Heart right ventricle (tissue), 16 donors: ENCODE data around the gene ANKH. TPM values are rescaled to one million over a fixed set of nuclear protein-coding genes. Genes with fewer than 3 reads are reported as not detected.
A peak's percentile ranks its signal among the peaks of the same experiment; 100 is the strongest.

Experiments
- ATAC-seq, 8 donors: fragments of 200-7000 bp; cut with Tn5 transposase; one replicate each; pipeline ENCODE4 v1.9.1; 2020; ENCODE audit warnings: mild to moderate bottlenecking in 8 of 8, moderate library complexity in 8 of 8, moderate number of reproducible peaks in 1 of 8
- DNase-seq, 2 donors: peaks; one replicate each; pipeline ENCODE4 v3.0.0-alpha.2; 2020
- H3K27ac ChIP-seq, 10 donors: fragments of 200-600 bp; sonication (generic) in 2 of 10; one replicate each; pipeline versions ENCODE4 v1.5.0 to v1.8.0; 2020 to 2022; ENCODE audit warnings: mild to moderate bottlenecking in 3 of 10
- H3K27me3 ChIP-seq, 7 donors: fragments of 200-600 bp; one replicate each; pipeline ENCODE4 v1.8.0; 2021 to 2022; ENCODE audit warnings: mild to moderate bottlenecking in 2 of 7
- H3K36me3 ChIP-seq, 9 donors: fragments of 200-600 bp; sonication (generic) in 1 of 9; one replicate each; pipeline versions ENCODE4 v1.5.0 to v1.8.0; 2020 to 2022; ENCODE audit warnings: mild to moderate bottlenecking in 2 of 9
- H3K4me1 ChIP-seq, 9 donors: fragments of 200-600 bp; sonication (generic) in 1 of 9; one replicate each; pipeline versions ENCODE4 v1.5.0 to v1.8.0; 2020 to 2022; ENCODE audit warnings: mild to moderate bottlenecking in 4 of 9
- H3K4me3 ChIP-seq, 10 donors: fragments of 200-600 bp; sonication (generic) in 2 of 10; one replicate each; pipeline versions ENCODE4 v1.5.0 to v1.8.0; 2020 to 2022; ENCODE audit warnings: mild to moderate bottlenecking in 7 of 10, moderate library complexity in 2 of 10
- H3K9me3 ChIP-seq, 11 donors: fragments of 200-600 bp in 10 of 11; sonication (generic) in 2 of 11; one replicate each; pipeline versions ENCODE4 v1.5.0 to v1.8.0; 2013 to 2022; ENCODE audit warnings: mild to moderate bottlenecking in 2 of 11, control low read depth in 1 of 11, moderate library complexity in 1 of 11
- CTCF ChIP-seq, 9 donors: fragments of 200-600 bp; sonication (generic) in 2 of 9; IDR thresholded peaks; one replicate each; pipeline versions ENCODE4 v1.5.0 to v1.8.0; 2021 to 2022; ENCODE audit warnings: antibody characterized with exemption in 9 of 9, mild to moderate bottlenecking in 5 of 9, moderate library complexity in 1 of 9
- WGBS, 2 donors: extraction: QIAGEN DNeasy Blood & Tissue Kit; methylation state at CpG; one replicate each; pipeline ENCODE4 v1.1.7; 2013; ENCODE audit warnings: inconsistent platforms in 1 of 2; 5-methylcytosine and 5-hydroxymethylcytosine counted together
- intact Hi-C, 10 donors: fragments of 100-400 bp; cut with DNase I; formaldehyde crosslinking; loops; one replicate each; pipeline versions ENCODE4 v1.11.1 to v1.14.2; 2022
- polyA plus RNA-seq, 2 donors: library from polyadenylated mRNA; stranded (reverse); fragments of 200-250 nt; gene quantifications; one replicate each; pipeline ENCODE4 v1.2.3, GENCODE V29; 2013
- total RNA-seq, 10 donors: library from RNA; stranded (reverse); fragmentation: NEBNext Ultra II Directional in 3 of 10; extraction: Animal tissue kit (Norgen Biotek cat#: 25700) in 3 of 10; gene quantifications; one replicate each; pipeline versions ENCODE4 v1.2.1 to v1.2.4, GENCODE V29; 2021 to 2023
- donor health status: Arrhythmogenic right ventricular cardiomyopathy.
- donor health status: ischemic (EF 13 %, LVEDD 7.1; RV severe dilation, severe dysfunction).
- donor health status: healthy with polysubstance abuse.
- donor health status: DM: no; HTN: yes; CAD: no.
- donor health status: DM: no; HTN: no; CAD: no.
- donor health status: ischemic (EF 25% LVEDD 6.9; RV normal size, moderate dysfunction).
- donor health status: ischemic (EF 25% LVEDD 5.7; RV mildly dilated, moderate dysfunction).
- donor health status: healthy.
- donor health status: DM: yes; HTN: yes; CAD: no.
- donor health status: Ischemic cardiomyopathy.
- donor health status: ischemic (EF 35%, LVEDD 5.7; RV mildly dilated, moderate dysfunction).
- donor health status: nonischemic (EF 11% LVEDD 7.7; RV severe dilation, severe dysfunction).
- donor health status: DM: yes; HTN: yes; CAD: no.
- donor health status: PGD.
- donor health status: ischemic (EF 29% LVEDD 5.4; RV normal size, mild dysfunction).
- donor health status: nonischemic (EF 23%, LVEDD 6.1; RV moderate dilation, normal function).

ANKH gene
- total and polyA plus RNA-seq, 12 donors, result 51.0 to 256 (median 192) TPM

- intact Hi-C loops, result no loop called here
- no peaks in the 10 kb centered on the region for H3K9me3 ChIP-seq
- peaks cover 0 to 14% (median 7%) of the 10 kb centered on the region in 9 donors for H3K4me1 ChIP-seq
- DNase-seq (no peak), ATAC-seq (peak in 1 of 8 donors; percentile 39)
- no peak overlapping the region for H3K4me3 ChIP-seq
- H3K27me3 ChIP-seq, result no peaks in the 10 kb centered on the region
- TF ChIP-seq CTCF (IDR thresholded peaks at IDR 0.05), result no peak
- H3K36me3 ChIP-seq, result no peaks in the 10 kb centered on the region
- WGBS, 2 donors, result 73 to 77% methylated on average over 10 of the region's 10 CpGs
- H3K27ac ChIP-seq, result no peak overlapping the region
These were observed 43.8 kb upstream of the ANKH start for GRCh38 chr5:14915291-14915952.

- Histone ChIP-seq H3K4me3 (no peak overlapping the region), H3K9me3 (no peaks in the 10 kb centered on the region), H3K27ac (no peak overlapping the region), H3K4me1 (peaks cover 0 to 14% (median 7%) of the 10 kb centered on the region in 9 donors), H3K27me3 (no peaks in the 10 kb centered on the region), H3K36me3 (no peaks in the 10 kb centered on the region)
- DNase-seq (no peak), ATAC-seq (no peak)
- 89 to 92% methylated on average over 8 of the region's 8 CpGs for WGBS, 2 donors
- no peak for TF ChIP-seq CTCF (IDR thresholded peaks at IDR 0.05)
- intact Hi-C loops, result no loop called here
These were observed 43.2 kb upstream of the ANKH start for GRCh38 chr5:14914623-14915260.

- Histone ChIP-seq H3K9me3 (no peaks in the 10 kb centered on the region), H3K27ac (no peak overlapping the region), H3K36me3 (no peaks in the 10 kb centered on the region), H3K4me3 (no peak overlapping the region), H3K27me3 (no peaks in the 10 kb centered on the region), H3K4me1 (peaks cover 0 to 14% (median 7%) of the 10 kb centered on the region in 9 donors)
- no peak for TF ChIP-seq CTCF (IDR thresholded peaks at IDR 0.05)
- DNase-seq, result no peak
- intact Hi-C loops, result no loop called here
- WGBS, 2 donors, result 89 to 97% methylated on average over 7 of the region's 7 CpGs
- no peak for ATAC-seq
These were observed 42.6 kb upstream of the ANKH start for GRCh38 chr5:14914193-14914592.

- ATAC-seq, result no peak
- no peak for TF ChIP-seq CTCF (IDR thresholded peaks at IDR 0.05)
- intact Hi-C loops, result no loop called here
- 91 to 97% methylated on average over 5 of the region's 5 CpGs for WGBS, 2 donors
- Histone ChIP-seq H3K36me3 (no peaks in the 10 kb centered on the region), H3K27me3 (no peaks in the 10 kb centered on the region), H3K9me3 (no peaks in the 10 kb centered on the region), H3K4me1 (peaks cover 0 to 16% (median 7%) of the 10 kb centered on the region in 9 donors), H3K27ac (no peak overlapping the region), H3K4me3 (no peak overlapping the region)
- DNase-seq, result no peak
These were observed 41.5 kb upstream of the ANKH start for GRCh38 chr5:14913096-14913495.
